ENCODE results near the gene HOXD4. TPM values are rescaled to one million over a fixed set of nuclear protein-coding genes. Genes with fewer than 3 reads are reported as not detected.

Gene HOXD4
- total RNA-seq, 6 donors from 2014 or later, result 0.79 to 0.81 TPM; not detected in 4

DNA sequence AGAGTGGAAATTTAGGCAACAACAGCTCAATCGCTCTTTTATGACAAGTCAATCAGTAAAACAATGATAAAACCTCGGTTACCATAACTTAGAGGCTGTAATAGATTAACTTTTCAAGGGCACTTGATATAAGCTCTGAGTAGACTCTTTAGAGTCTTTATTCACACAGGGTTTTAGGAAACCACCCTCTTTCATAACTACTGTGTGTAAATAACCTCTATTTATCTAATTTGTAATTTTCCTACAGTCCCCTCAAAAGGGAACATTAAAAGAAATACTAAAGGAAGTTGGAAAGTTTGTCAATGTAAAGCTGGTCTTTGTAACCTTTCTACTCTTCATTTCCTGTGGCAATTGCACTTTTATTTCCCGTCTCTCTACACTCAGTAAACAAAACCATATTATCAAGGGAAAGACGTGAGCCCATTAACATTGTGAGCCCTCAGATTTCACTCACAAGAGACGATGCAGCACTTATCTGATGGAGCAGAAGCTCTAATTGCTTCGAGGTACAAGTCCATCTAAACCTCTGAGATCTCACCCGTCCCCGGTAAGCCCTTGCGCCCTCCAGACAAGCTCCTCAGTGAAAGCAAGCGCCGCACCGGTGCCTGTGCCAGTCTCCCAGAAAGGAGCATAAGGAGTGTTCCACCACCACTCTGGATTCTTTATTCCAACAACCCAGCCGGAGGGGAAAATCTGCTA is 36.0 kb downstream of the HOXD4 start:
- WGBS, 2 donors, result 3% methylated on average over 9 to 13 of the region's 13 CpGs
- Histone ChIP-seq H3K27ac (peak overlapping the region; percentile 10 to 84 (median 74)), H3K36me3 (no peaks in the 10 kb centered on the region), H3K9me3 (no peaks in the 10 kb centered on the region), H3K4me3 (peak overlapping the region; percentile 25 to 68 (median 56)), H3K27me3 (peaks cover 0 to 29% (median 14%) of the 10 kb centered on the region in 4 donors), H3K4me1 (peaks cover 25 to 32% (median 27%) of the 10 kb centered on the region in 4 donors)
- ATAC-seq (ENCODE audit: low FRiP score in 2 of 2), result peak; percentile 18 to 68
- DNase-seq, result peak in 1 of 2 donors; percentile 26
- no peak for TF ChIP-seq EP300 (IDR thresholded peaks at IDR 0.05)
- TF ChIP-seq, protein P1, sequence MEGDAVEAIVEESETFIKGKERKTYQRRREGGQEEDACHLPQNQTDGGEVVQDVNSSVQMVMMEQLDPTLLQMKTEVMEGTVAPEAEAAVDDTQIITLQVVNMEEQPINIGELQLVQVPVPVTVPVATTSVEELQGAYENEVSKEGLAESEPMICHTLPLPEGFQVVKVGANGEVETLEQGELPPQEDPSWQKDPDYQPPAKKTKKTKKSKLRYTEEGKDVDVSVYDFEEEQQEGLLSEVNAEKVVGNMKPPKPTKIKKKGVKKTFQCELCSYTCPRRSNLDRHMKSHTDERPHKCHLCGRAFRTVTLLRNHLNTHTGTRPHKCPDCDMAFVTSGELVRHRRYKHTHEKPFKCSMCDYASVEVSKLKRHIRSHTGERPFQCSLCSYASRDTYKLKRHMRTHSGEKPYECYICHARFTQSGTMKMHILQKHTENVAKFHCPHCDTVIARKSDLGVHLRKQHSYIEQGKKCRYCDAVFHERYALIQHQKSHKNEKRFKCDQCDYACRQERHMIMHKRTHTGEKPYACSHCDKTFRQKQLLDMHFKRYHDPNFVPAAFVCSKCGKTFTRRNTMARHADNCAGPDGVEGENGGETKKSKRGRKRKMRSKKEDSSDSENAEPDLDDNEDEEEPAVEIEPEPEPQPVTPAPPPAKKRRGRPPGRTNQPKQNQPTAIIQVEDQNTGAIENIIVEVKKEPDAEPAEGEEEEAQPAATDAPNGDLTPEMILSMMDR (IDR thresholded peaks at IDR 0.05), result no peak
- TF ChIP-seq POLR2AphosphoS5 (IDR thresholded peaks at IDR 0.05), result no peak
- no peak for TF ChIP-seq POLR2A (IDR thresholded peaks at IDR 0.05)

DNA sequence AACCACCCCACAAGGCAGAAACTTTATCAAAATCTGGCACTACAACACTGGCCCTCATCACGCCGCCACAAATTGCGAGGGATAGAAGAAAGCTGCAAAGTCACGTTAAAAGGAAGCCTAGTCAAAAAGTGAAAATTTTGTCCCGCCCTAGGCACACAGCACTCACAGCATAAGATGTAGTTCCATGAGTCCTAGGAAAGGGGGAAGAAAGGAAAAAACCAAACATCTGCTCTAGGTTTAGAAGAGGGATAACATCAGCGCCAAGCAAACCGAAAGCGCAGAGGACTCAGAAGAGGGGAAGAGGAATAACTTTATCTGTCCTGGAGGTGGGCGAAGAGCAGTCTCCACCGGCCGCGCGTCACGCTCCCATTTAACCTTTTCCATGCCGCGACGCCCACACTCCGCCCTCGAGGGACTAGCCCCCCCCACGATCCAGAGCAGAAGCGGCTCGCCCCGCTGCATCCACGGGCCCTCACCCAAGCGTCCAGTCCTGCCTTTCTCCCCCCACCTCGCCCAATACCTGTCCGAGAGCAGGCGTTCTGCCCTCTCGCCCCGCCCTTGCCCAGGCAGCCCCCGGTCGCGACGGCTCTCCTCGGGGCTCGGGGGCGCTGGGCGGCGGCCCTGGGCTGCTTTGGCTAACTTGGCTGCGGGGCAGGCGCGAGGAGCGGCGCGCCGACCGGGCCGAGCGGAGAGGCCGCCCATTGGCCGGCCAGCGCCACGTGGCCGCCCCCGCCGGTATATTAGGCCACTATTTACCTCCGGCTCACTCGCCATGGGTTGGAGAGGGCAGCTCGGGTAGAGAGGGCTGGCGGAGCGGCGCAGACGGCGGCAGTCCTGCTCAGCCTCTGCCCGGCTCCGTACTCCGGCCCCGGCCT is 36.8 kb downstream of the HOXD4 start, which contains the start of gene HOXD1:
Gene HOXD1, plus strand, starts transcription at position 770 of the 875 bp plus-strand sequence. CDS start 134 bp downstream, outside the sequence.
- Histone ChIP-seq H3K9me3 (no peaks in the 10 kb centered on the region), H3K4me1 (peaks cover 24 to 32% (median 26%) of the 10 kb centered on the region in 4 donors), H3K27ac (peak within 1 kb of the TSS; percentile 43 to 84 (median 74)), H3K4me3 (peak within 1 kb of the TSS; percentile 25 to 68 (median 56)), H3K27me3 (peaks cover 0 to 29% (median 15%) of the 10 kb centered on the region in 4 donors), H3K36me3 (no peaks in the 10 kb centered on the region)
- ATAC-seq (ENCODE audit: low FRiP score in 2 of 2) (peak; percentile 80 to 89), DNase-seq (peak; percentile 67 to 93)
- TF ChIP-seq POLR2A (IDR thresholded peaks at IDR 0.05) (peak in 3 of 4 donors; percentile 36 to 81 (median 64)), EP300 (IDR thresholded peaks at IDR 0.05) (no peak), POLR2AphosphoS5 (IDR thresholded peaks at IDR 0.05) (peak in 1 of 2 donors; percentile 77)
- 0 to 2% methylated on average over 18 to 39 of the region's 68 CpGs for WGBS, 2 donors

DNA sequence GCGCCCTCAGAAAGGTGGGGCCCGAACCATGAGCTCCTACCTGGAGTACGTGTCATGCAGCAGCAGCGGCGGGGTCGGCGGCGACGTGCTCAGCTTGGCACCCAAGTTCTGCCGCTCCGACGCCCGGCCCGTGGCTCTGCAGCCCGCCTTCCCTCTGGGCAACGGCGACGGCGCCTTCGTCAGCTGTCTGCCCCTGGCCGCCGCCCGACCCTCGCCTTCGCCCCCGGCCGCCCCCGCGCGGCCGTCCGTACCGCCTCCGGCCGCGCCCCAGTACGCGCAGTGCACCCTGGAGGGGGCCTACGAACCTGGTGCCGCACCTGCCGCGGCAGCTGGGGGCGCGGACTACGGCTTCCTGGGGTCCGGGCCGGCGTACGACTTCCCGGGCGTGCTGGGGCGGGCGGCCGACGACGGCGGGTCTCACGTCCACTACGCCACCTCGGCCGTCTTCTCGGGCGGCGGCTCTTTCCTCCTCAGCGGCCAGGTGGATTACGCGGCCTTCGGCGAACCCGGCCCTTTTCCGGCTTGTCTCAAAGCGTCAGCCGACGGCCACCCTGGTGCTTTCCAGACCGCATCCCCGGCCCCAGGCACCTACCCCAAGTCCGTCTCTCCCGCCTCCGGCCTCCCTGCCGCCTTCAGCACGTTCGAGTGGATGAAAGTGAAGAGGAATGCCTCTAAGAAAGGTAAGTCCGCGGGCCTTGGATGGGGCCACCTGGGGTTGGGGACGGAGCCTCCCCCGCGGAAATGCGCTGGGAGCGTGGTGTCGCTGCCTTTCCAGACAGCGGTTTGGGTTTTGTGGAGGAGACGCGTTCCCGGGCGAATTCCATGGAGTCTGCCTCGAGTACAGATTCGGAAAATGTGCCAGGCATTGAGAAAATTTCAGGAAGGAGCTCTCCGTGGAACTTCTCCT is 37.7 kb downstream of the HOXD4 start:
- TF ChIP-seq, protein P1 (IDR thresholded peaks at IDR 0.05), result peak in 1 of 6 experiments; percentile 23
- TF ChIP-seq POLR2AphosphoS5 (IDR thresholded peaks at IDR 0.05) (no peak), EP300 (IDR thresholded peaks at IDR 0.05) (no peak), POLR2A (IDR thresholded peaks at IDR 0.05) (peak in 1 of 4 donors; percentile 6)
- Histone ChIP-seq H3K4me3 (peak overlapping the region; percentile 25 to 68 (median 56)), H3K4me1 (peaks cover 24 to 32% (median 26%) of the 10 kb centered on the region in 4 donors), H3K9me3 (no peaks in the 10 kb centered on the region), H3K36me3 (no peaks in the 10 kb centered on the region), H3K27ac (peak overlapping the region; percentile 43 to 84 (median 74)), H3K27me3 (peaks cover 0 to 29% (median 16%) of the 10 kb centered on the region in 4 donors)
- WGBS, 2 donors, result 3 to 7% methylated on average over 38 to 64 of the region's 98 CpGs
- ATAC-seq (ENCODE audit: low FRiP score in 2 of 2) (peak; percentile 47 to 50), DNase-seq (peak; percentile 24 to 88)

DNA sequence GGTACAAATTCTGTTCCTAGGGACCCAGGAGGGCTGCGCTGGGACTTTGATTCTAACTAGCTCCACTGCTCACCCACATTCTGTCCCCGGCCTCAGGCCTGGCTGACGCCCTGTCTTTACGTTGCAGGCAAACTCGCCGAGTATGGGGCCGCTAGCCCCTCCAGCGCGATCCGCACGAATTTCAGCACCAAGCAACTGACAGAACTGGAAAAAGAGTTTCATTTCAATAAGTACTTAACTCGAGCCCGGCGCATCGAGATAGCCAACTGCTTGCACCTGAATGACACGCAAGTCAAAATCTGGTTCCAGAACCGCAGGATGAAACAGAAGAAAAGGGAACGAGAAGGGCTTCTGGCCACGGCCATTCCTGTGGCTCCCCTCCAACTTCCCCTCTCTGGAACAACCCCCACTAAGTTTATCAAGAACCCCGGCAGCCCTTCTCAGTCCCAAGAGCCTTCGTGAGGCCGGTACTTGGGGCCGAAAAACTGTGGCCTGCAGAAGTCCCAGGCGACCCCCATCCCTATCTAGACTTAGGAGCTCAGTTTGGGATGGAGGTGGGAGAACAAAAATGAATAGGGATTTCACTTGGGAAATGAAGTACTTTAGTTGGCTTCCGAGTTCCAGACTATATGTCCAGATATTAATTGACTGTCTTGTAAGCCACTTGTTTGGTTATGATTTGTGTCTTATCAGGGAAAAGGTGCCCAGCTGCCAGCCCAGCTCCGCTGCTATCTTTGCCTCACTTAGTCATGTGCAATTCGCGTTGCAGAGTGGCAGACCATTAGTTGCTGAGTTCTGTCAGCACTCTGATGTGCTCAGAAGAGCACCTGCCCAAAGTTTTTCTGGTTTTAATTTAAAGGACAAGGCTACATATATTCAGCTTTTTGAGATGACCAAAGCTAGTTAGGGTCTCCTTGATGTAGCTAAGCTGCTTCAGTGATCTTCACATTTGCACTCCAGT is 38.6 kb downstream of the HOXD4 start:
- Histone ChIP-seq H3K4me3 (peak overlapping the region in 3 of 4 donors; percentile 50 to 68 (median 63)), H3K27ac (peak overlapping the region in 2 of 4 donors; percentile 79 to 84)

More for the DNA sequence above, 38.6 kb downstream of the HOXD4 start:
- ATAC-seq (ENCODE audit: low FRiP score in 2 of 2) (no peak), DNase-seq (peak; percentile 20 to 34)
- H3K4me1 ChIP-seq, result peaks cover 24 to 32% (median 26%) of the 10 kb centered on the region in 4 donors
- TF ChIP-seq POLR2AphosphoS5 (IDR thresholded peaks at IDR 0.05) (no peak), EP300 (IDR thresholded peaks at IDR 0.05) (no peak), POLR2A (IDR thresholded peaks at IDR 0.05) (no peak)
- H3K36me3 ChIP-seq, result no peaks in the 10 kb centered on the region
- H3K9me3 ChIP-seq, result no peaks in the 10 kb centered on the region
- peaks cover 0 to 29% (median 16%) of the 10 kb centered on the region in 4 donors for H3K27me3 ChIP-seq
- WGBS, 2 donors, result 4 to 7% methylated on average over 23 to 28 of the region's 28 CpGs
